Loucy (cell line): ENCODE data around the gene GOLGA1.

Source experiments
- H2AFZ ChIP-seq: fragments of 200-600 bp; sonication (generic); 2 replicates; pipeline ENCODE4 v1.6.0; 2016; ENCODE audit warnings: antibody characterized with exemption, mild to moderate bottlenecking, low read length, moderate library complexity
- H3F3A ChIP-seq: fragments of 200-600 bp; 2 replicates; pipeline ENCODE4 v1.6.0; 2016; ENCODE audit warnings: antibody characterized with exemption, low read depth, mild to moderate bottlenecking
- H3K27me3 ChIP-seq: fragments of 200-600 bp; sonication (generic); 2 replicates; pipeline ENCODE4 v1.6.1; 2014; ENCODE audit warnings: low read length, mild to moderate bottlenecking; ENCODE audit not compliant: insufficient read depth, poor library complexity, severe bottlenecking
- H3K36me3 ChIP-seq: fragments of 200-600 bp; sonication (generic); 2 replicates; pipeline ENCODE4 v1.6.1; 2016; ENCODE audit warnings: low read length; ENCODE audit not compliant: insufficient read depth
- H3K4me1 ChIP-seq: fragments of 200-600 bp; sonication (generic); 2 replicates; pipeline ENCODE4 v1.5.1; 2014; ENCODE audit warnings: low read length, mild to moderate bottlenecking; ENCODE audit not compliant: insufficient read depth, poor library complexity, severe bottlenecking
- H3K4me2 ChIP-seq: fragments of 200-600 bp; sonication (generic); 2 replicates; pipeline ENCODE4 v1.6.0; 2014; ENCODE audit warnings: antibody characterized with exemption, low read length, low read depth, mild to moderate bottlenecking; ENCODE audit not compliant: poor library complexity, severe bottlenecking
- H3K4me3 ChIP-seq: fragments of 200-600 bp; sonication (generic); 2 replicates; pipeline ENCODE4 v1.5.1; 2014; ENCODE audit warnings: low read length, mild to moderate bottlenecking, mixed read lengths; ENCODE audit not compliant: poor library complexity, severe bottlenecking
- H3K79me2 ChIP-seq: fragments of 200-600 bp; sonication (generic); 2 replicates; pipeline ENCODE4 v1.6.1; 2014; ENCODE audit warnings: low read length; ENCODE audit not compliant: insufficient read depth
- H3K9ac ChIP-seq: fragments of 200-600 bp; sonication (generic); 2 replicates; pipeline ENCODE4 v1.6.0; 2014; ENCODE audit warnings: mild to moderate bottlenecking, low read depth, low read length, moderate library complexity; ENCODE audit not compliant: poor library complexity, severe bottlenecking
- H3K9me2 ChIP-seq: fragments of 200-600 bp; sonication (generic); replicated peaks from 2 replicates; pipeline ENCODE4 v1.6.1; 2016; ENCODE audit warnings: low read depth, low read length, mixed read lengths
- H3K9me3 ChIP-seq: fragments of 200-600 bp; sonication (generic); 2 replicates; pipeline ENCODE4 v1.6.1; 2014; ENCODE audit warnings: mild to moderate bottlenecking, antibody characterized with exemption, low read length, low read depth; ENCODE audit not compliant: insufficient read depth
- H4K20me1 ChIP-seq: fragments of 200-600 bp; sonication (generic); 2 replicates; pipeline ENCODE4 v1.6.0; 2014; ENCODE audit warnings: antibody characterized with exemption, low read length, mild to moderate bottlenecking; ENCODE audit not compliant: insufficient read depth, poor library complexity, severe bottlenecking
- CTCF ChIP-seq: fragments of 200-600 bp; sonication (generic); conservative IDR thresholded peaks from 2 replicates; pipeline ENCODE4 v1.5.1; 2014; ENCODE audit warnings: mild to moderate bottlenecking, antibody characterized with exemption, low read length
- EZH2phosphoT487 ChIP-seq: fragments of 200-600 bp; IDR thresholded peaks from 2 replicates; pipeline ENCODE4 v1.6.1; 2018; ENCODE audit warnings: antibody characterized with exemption, mild to moderate bottlenecking, moderate library complexity, borderline replicate concordance

Gene GOLGA1

GRCh38 chr9:124857533-124858162, 83.2 kb downstream of the GOLGA1 start:
- H3K4me3 ChIP-seq, result no peak overlapping the region
- no peak overlapping the region for H2AFZ ChIP-seq
- peaks cover 53% of the 10 kb centered on the region for H3K36me3 ChIP-seq
- H4K20me1 ChIP-seq, result peaks cover 53% of the 10 kb centered on the region
- peaks cover 10% of the 10 kb centered on the region for H3K27me3 ChIP-seq
- peaks cover 56% of the 10 kb centered on the region for H3K79me2 ChIP-seq
- no peaks in the 10 kb centered on the region for H3K9me2 ChIP-seq
- H3K4me1 ChIP-seq, result peaks cover 25% of the 10 kb centered on the region
- H3K9ac ChIP-seq, result no peak overlapping the region
- H3K9me3 ChIP-seq, result no peaks in the 10 kb centered on the region
- TF ChIP-seq CTCF (no peak), EZH2phosphoT487 (no peak)
- H3K4me2 ChIP-seq, result no peak overlapping the region
- peaks cover 6% of the 10 kb centered on the region; the same call in 1 of the 2 replicates for H3F3A ChIP-seq

GRCh38 chr9:124855944-124856765, 84.7 kb downstream of the GOLGA1 start:
- Histone ChIP-seq H3K36me3 (peaks cover 53% of the 10 kb centered on the region), H3K9me3 (no peaks in the 10 kb centered on the region), H4K20me1 (peaks cover 47% of the 10 kb centered on the region), H3K9me2 (no peaks in the 10 kb centered on the region), H3K79me2 (peaks cover 50% of the 10 kb centered on the region), H3K4me1 (peaks cover 25% of the 10 kb centered on the region), H3K4me3 (no peak overlapping the region), H2AFZ (no peak overlapping the region), H3K9ac (no peak overlapping the region), H3K4me2 (no peak overlapping the region), H3F3A (peaks cover 6% of the 10 kb centered on the region; the same call in 1 of the 2 replicates), H3K27me3 (peaks cover 3% of the 10 kb centered on the region)
- TF ChIP-seq CTCF (peak; percentile 45), EZH2phosphoT487 (no peak)

- no peak overlapping the region for H3K4me2 ChIP-seq
- peaks cover 41% of the 10 kb centered on the region for H4K20me1 ChIP-seq
- H3K4me3 ChIP-seq, result no peak overlapping the region
- peaks cover 49% of the 10 kb centered on the region for H3K36me3 ChIP-seq
- H3K27me3 ChIP-seq, result no peaks in the 10 kb centered on the region
- no peak overlapping the region for H3K9ac ChIP-seq
- H3F3A ChIP-seq, result peaks cover 6% of the 10 kb centered on the region; the same call in 1 of the 2 replicates
- no peak overlapping the region for H2AFZ ChIP-seq
- H3K9me2 ChIP-seq, result no peaks in the 10 kb centered on the region
- TF ChIP-seq EZH2phosphoT487 (no peak), CTCF (no peak)
- H3K9me3 ChIP-seq, result no peaks in the 10 kb centered on the region
- peaks cover 44% of the 10 kb centered on the region for H3K79me2 ChIP-seq
- H3K4me1 ChIP-seq, result peaks cover 21% of the 10 kb centered on the region
Measured at GRCh38 chr9:124855566-124855943, 85.3 kb downstream of the GOLGA1 start.
